ENCODE measurements around the gene FAM171A2.

DNA sequence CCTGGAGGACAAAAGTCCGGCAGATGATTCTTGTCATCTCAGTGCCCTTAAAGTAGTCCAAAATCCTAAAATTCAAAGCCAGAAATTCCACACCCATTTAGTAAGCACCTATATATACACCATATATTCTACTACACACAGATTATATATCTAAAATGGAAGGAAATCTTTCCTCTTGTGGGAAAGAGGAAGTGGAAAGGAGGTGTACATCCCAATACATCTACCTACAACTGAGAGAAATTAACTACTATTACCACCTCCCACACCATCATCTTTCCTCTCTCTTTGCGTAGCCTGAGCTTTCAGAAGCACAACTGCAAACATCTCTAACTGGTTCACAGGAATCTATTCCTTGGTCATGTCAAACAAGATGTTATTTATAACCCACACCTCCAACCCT lies 31.2 kb upstream of the FAM171A2 start:
- TF ChIP-seq CTCF (IDR thresholded peaks at IDR 0.05; ENCODE audit: insufficient read depth, low read length): no peak
- TF ChIP-seq, protein P1, sequence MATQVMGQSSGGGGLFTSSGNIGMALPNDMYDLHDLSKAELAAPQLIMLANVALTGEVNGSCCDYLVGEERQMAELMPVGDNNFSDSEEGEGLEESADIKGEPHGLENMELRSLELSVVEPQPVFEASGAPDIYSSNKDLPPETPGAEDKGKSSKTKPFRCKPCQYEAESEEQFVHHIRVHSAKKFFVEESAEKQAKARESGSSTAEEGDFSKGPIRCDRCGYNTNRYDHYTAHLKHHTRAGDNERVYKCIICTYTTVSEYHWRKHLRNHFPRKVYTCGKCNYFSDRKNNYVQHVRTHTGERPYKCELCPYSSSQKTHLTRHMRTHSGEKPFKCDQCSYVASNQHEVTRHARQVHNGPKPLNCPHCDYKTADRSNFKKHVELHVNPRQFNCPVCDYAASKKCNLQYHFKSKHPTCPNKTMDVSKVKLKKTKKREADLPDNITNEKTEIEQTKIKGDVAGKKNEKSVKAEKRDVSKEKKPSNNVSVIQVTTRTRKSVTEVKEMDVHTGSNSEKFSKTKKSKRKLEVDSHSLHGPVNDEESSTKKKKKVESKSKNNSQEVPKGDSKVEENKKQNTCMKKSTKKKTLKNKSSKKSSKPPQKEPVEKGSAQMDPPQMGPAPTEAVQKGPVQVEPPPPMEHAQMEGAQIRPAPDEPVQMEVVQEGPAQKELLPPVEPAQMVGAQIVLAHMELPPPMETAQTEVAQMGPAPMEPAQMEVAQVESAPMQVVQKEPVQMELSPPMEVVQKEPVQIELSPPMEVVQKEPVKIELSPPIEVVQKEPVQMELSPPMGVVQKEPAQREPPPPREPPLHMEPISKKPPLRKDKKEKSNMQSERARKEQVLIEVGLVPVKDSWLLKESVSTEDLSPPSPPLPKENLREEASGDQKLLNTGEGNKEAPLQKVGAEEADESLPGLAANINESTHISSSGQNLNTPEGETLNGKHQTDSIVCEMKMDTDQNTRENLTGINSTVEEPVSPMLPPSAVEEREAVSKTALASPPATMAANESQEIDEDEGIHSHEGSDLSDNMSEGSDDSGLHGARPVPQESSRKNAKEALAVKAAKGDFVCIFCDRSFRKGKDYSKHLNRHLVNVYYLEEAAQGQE (IDR thresholded peaks at IDR 0.05; ENCODE audit: insufficient replicate concordance, low read depth): no peak
- TF ChIP-seq SPI1 (IDR thresholded peaks at IDR 0.05; ENCODE audit: borderline replicate concordance, low read depth): peak; percentile 64; the same call in 1 of the 2 replicates
- no peak for TF ChIP-seq POLR2AphosphoS5 (IDR thresholded peaks at IDR 0.05; ENCODE audit: low read depth)
